SHP77 treated with DMSO at 0.1 percent for 48 hours (cell line): ENCODE results near the gene STPG4.

Source experiments
- DNase-seq: peaks from one replicate; lab custom pipeline; 2025; lab: John Stamatoyannopoulos, UW

Gene STPG4

GRCh38 chr2:47087051-47087450, 68.1 kb downstream of the STPG4 start:
- no peak for DNase-seq

- DNase-seq: no peak
Measured at GRCh38 chr2:47086571-47086970, 68.5 kb downstream of the STPG4 start.

- DNase-seq: no peak
Measured at GRCh38 chr2:47086054-47086471, 69.0 kb downstream of the STPG4 start.

- no peak for DNase-seq
Measured at GRCh38 chr2:47083886-47084687, 71.0 kb downstream of the STPG4 start.

- DNase-seq: no peak
Measured at GRCh38 chr2:47083485-47083884, 71.6 kb downstream of the STPG4 start.

GRCh38 chr2:47083005-47083404, 72.1 kb downstream of the STPG4 start:
- no peak for DNase-seq

- DNase-seq: no peak
Measured at GRCh38 chr2:47080888-47081301, 74.2 kb downstream of the STPG4 start.

GRCh38 chr2:47079515-47080412, 75.3 kb downstream of the STPG4 start:
- DNase-seq: no peak

GRCh38 chr2:47078541-47079482, 76.3 kb downstream of the STPG4 start:
- no peak for DNase-seq

GRCh38 chr2:47077442-47078117, 77.5 kb downstream of the STPG4 start:
- no peak for DNase-seq

- DNase-seq: no peak
Measured at GRCh38 chr2:47076586-47077441, 78.3 kb downstream of the STPG4 start.

- DNase-seq: no peak
Measured at GRCh38 chr2:47076126-47076506, 79.0 kb downstream of the STPG4 start.

GRCh38 chr2:47075361-47076125, 79.6 kb downstream of the STPG4 start:
- no peak for DNase-seq

GRCh38 chr2:47074691-47075090, 80.4 kb downstream of the STPG4 start:
- DNase-seq: no peak

GRCh38 chr2:47073641-47074040, 81.5 kb downstream of the STPG4 start:
- no peak for DNase-seq

- DNase-seq: no peak
Measured at GRCh38 chr2:47073217-47073616, 81.9 kb downstream of the STPG4 start.

- no peak for DNase-seq
Measured at GRCh38 chr2:47072728-47073191, 82.3 kb downstream of the STPG4 start.

GRCh38 chr2:47072018-47072691, 83.0 kb downstream of the STPG4 start:
- DNase-seq: no peak
